Endothelial cell of umbilical vein (primary cell): Measurements from ENCODE around the gene FOXK1. TPM values are rescaled to one million over a fixed set of nuclear protein-coding genes. Genes with fewer than 3 reads are reported as not detected.

ENCODE experiments used
- BruUV-seq: library from RNA; stranded (reverse); fragments of 400-500 nt; replicated peaks from 2 replicates; lab custom pipeline; 2021; lab: Mats Ljungman, UMichigan
- CTCF ChIA-PET: fragments of 300-600, 350-600 bp; sonication (Branson Sonifier 250); formaldehyde crosslinking; loops from one replicate; lab custom pipeline; 2021; ENCODE audit warnings: antibody characterized with exemption, inconsistent platforms; lab: Charles Lee
- POLR2A ChIA-PET: fragments of 300-600, 350-600 bp; sonication (Branson Sonifier 250); formaldehyde crosslinking; loops from one replicate; lab custom pipeline; 2021; ENCODE audit warnings: antibody characterized with exemption, inconsistent platforms; lab: Charles Lee
- DNase-seq: peaks from one replicate; pipeline ENCODE4 v3.0.0-alpha.2; 2011; ENCODE audit warnings: low read depth, low spot score
- FAIRE-seq: peaks from 2 replicates; lab custom pipeline; 2011; peaks lifted over from hg19 to GRCh38; lab: Jason Lieb, UNC
- H2AFZ ChIP-seq: 2 replicates; pipeline ENCODE4 v1.6.0; 2012; ENCODE audit warnings: low read depth, low read length, control low read depth, inconsistent platforms
- H3K27ac ChIP-seq: 2 replicates; pipeline ENCODE4 v1.5.1; 2011; ENCODE audit warnings: low read depth, mild to moderate bottlenecking, control low read depth, low read length, moderate library complexity; ENCODE audit not compliant: insufficient read depth
- H3K27me3 ChIP-seq, 2 experiments: 2 replicates each; pipeline versions ENCODE4 v1.6.0 to v1.6.1; 2011; ENCODE audit warnings: low read length in 2 of 2, mixed read lengths in 1 of 2; ENCODE audit not compliant: control insufficient read depth in 2 of 2, insufficient read depth in 2 of 2
- H3K36me3 ChIP-seq, 2 experiments: 2 replicates in 1 of 2; 3 replicates in 1 of 2; pipeline ENCODE4 v1.5.1; 2011; ENCODE audit warnings: low read length in 2 of 2, mild to moderate bottlenecking in 1 of 2, moderate library complexity in 1 of 2; ENCODE audit not compliant: control insufficient read depth in 2 of 2, insufficient read depth in 2 of 2; ENCODE audit errors: extremely low read depth in 1 of 2
- H3K4me1 ChIP-seq: 3 replicates; pipeline ENCODE4 v1.5.1; 2011; ENCODE audit warnings: mild to moderate bottlenecking, low read length; ENCODE audit not compliant: control insufficient read depth, insufficient read depth; ENCODE audit errors: extremely low read depth
- H3K4me2 ChIP-seq: 2 replicates; pipeline ENCODE4 v1.6.1; 2011; ENCODE audit warnings: low read length, control low read depth, mixed read lengths; ENCODE audit not compliant: insufficient read depth
- H3K4me3 ChIP-seq, 3 experiments: fragments of 200-600 bp in 1 of 3; sonication (generic), shearing (Covaris generic) in 1 of 3; replicated peaks in 1 of 3; 2 replicates each; pipeline ENCODE4 v1.5.1; 2011 to 2016; ENCODE audit warnings: control low read depth in 3 of 3, low read length in 3 of 3, mild to moderate bottlenecking in 2 of 3, inconsistent platforms in 1 of 3, low read depth in 1 of 3, moderate library complexity in 1 of 3; ENCODE audit not compliant: insufficient read depth in 1 of 3
- H3K79me2 ChIP-seq: 2 replicates; pipeline ENCODE4 v1.6.0; 2012; ENCODE audit warnings: low read length, inconsistent platforms; ENCODE audit not compliant: control insufficient read depth, insufficient read depth
- H3K9ac ChIP-seq: replicated peaks from 2 replicates; pipeline ENCODE3; 2011; ENCODE audit warnings: low read length, control low read depth; ENCODE audit not compliant: insufficient read depth; ENCODE audit errors: extremely low read depth
- H3K9me1 ChIP-seq: replicated peaks from 3 replicates; pipeline ENCODE4 v1.6.0; 2011; ENCODE audit warnings: mild to moderate bottlenecking, low read length; ENCODE audit not compliant: control insufficient read depth, insufficient read depth; ENCODE audit errors: extremely low read depth
- H3K9me3 ChIP-seq: replicated peaks from 2 replicates; pipeline ENCODE4 v1.5.1; 2012; ENCODE audit warnings: low read length, inconsistent platforms; ENCODE audit not compliant: control insufficient read depth, insufficient read depth
- H4K20me1 ChIP-seq: replicated peaks from 2 replicates; pipeline ENCODE3; 2011; ENCODE audit warnings: mild to moderate bottlenecking, low read length; ENCODE audit not compliant: control insufficient read depth, insufficient read depth; ENCODE audit errors: extremely low read depth
- CTCF ChIP-seq, 2 donors: IDR thresholded peaks; 1 replicate in 1 of 2; 2 replicates in 1 of 2; pipeline ENCODE4 v1.5.1; 2011; ENCODE audit warnings: low read length in 2 of 2, mild to moderate bottlenecking in 2 of 2, moderate library complexity in 2 of 2, control low read depth in 1 of 2, inconsistent platforms in 1 of 2, low read depth in 1 of 2; ENCODE audit not compliant: insufficient read depth in 1 of 2; ENCODE audit errors: extremely low read depth in 1 of 2
- EZH2 ChIP-seq: IDR thresholded peaks from 2 replicates; pipeline ENCODE4 v1.6.1; 2012; ENCODE audit warnings: borderline replicate concordance, low read depth, mild to moderate bottlenecking, moderate library complexity, low read length, inconsistent platforms; ENCODE audit not compliant: severe bottlenecking
- FOS ChIP-seq: IDR thresholded peaks from 2 replicates; pipeline ENCODE4 v1.6.1; 2011; ENCODE audit warnings: mild to moderate bottlenecking, low read length, moderate library complexity, borderline replicate concordance; ENCODE audit not compliant: insufficient read depth
- GATA2 ChIP-seq: IDR thresholded peaks from 2 replicates; pipeline ENCODE4 v1.7.0; 2011; ENCODE audit warnings: low read depth, mild to moderate bottlenecking, moderate library complexity, mixed read lengths, low read length; ENCODE audit not compliant: insufficient read length, insufficient read depth
- JUN ChIP-seq: IDR thresholded peaks from 2 replicates; pipeline ENCODE4 v1.6.1; 2011; ENCODE audit warnings: borderline replicate concordance, low read depth; ENCODE audit not compliant: insufficient read length, insufficient read depth
- MAX ChIP-seq: IDR thresholded peaks from 2 replicates; pipeline ENCODE4 v1.6.1; 2011; ENCODE audit not compliant: insufficient read depth, insufficient read length
- MYC ChIP-seq: IDR thresholded peaks from one replicate; pipeline ENCODE4 v1.6.1; 2011; ENCODE audit warnings: mild to moderate bottlenecking, low read depth, low read length
- POLR2A ChIP-seq: IDR thresholded peaks from 2 replicates; pipeline ENCODE4 v1.6.1; 2012; ENCODE audit warnings: low read depth, mild to moderate bottlenecking, control low read depth, low read length
- POLR2AphosphoS5 ChIP-seq: IDR thresholded peaks from 2 replicates; pipeline ENCODE4 v1.6.1; 2012; ENCODE audit warnings: low read depth, mild to moderate bottlenecking, control low read depth, low read length, moderate library complexity; ENCODE audit not compliant: insufficient read depth
- dilution Hi-C: fragments of 300-500 bp; cut with MboI; formaldehyde crosslinking; loops from one replicate; pipeline ENCODE4 v1.15.0; 2019; ENCODE audit warnings: low sequenced_read_pairs; ENCODE audit not compliant: extremely low pct_ligation_motif_present
- intact Hi-C: fragments of 100-400 bp; cut with micrococcal nuclease; formaldehyde crosslinking; loops from one replicate; pipeline ENCODE4 v1.10.0; 2022
- polyA plus RNA-seq, 4 experiments: library from polyadenylated mRNA; depleted of rRNA in 3 of 4; stranded (reverse) in 3 of 4; unstranded in 1 of 4; fragments of >200 nt; gene quantifications; 2 replicates each; pipeline versions ENCODE4 v1.2.1 to v1.2.3, GENCODE V29; 2011 to 2012; ENCODE audit warnings: missing spikeins in 1 of 4
- total RNA-seq: library from RNA; stranded (reverse); gene quantifications from 2 replicates; pipeline ENCODE4 v1.2.3, GENCODE V29; 2021

Gene FOXK1
- total and polyA plus RNA-seq, 2 donors (not counting 3 experiments of a cell fraction or from before 2014, with no cell fraction given), result 8.0 to 52.1 TPM

- Histone ChIP-seq H3K79me2 (no peaks in the 10 kb centered on the region), H3K9ac (no peak overlapping the region), H3K9me1 (no peaks in the 10 kb centered on the region), H4K20me1 (no peaks in the 10 kb centered on the region), H3K36me3 (no peaks in the 10 kb centered on the region), H3K27ac (no peak overlapping the region), H3K9me3 (no peaks in the 10 kb centered on the region), H3K27me3 (no peaks in the 10 kb centered on the region), H2AFZ (no peak overlapping the region), H3K4me1 (no peaks in the 10 kb centered on the region), H3K4me3 (no peak overlapping the region), H3K4me2 (no peak overlapping the region)
- dilution Hi-C loops (no loop called here), intact Hi-C loops (no loop called here)
- BruUV-seq, result no TSS peak
- no peak for DNase-seq
- no peak for TF ChIP-seq GATA2
- FAIRE-seq, result no peak
- ChIA-PET POLR2A (no interaction called here), CTCF (interaction anchor here (0.6 to 2.2 kb wide), 3 partner anchors 12 to 20 kb away, joined by 3 to 8 read pairs (median 4); no protein-coding TSS in a partner anchor)
Observed at GRCh38 chr7:4818000-4818794, 136.1 kb downstream of the FOXK1 start.

- DNase-seq (no peak), FAIRE-seq (no peak)
- H3K9me3 ChIP-seq, result no peaks in the 10 kb centered on the region
- H3K4me1 ChIP-seq, result no peaks in the 10 kb centered on the region
- H3K79me2 ChIP-seq, result no peaks in the 10 kb centered on the region
- BruUV-seq, result no TSS peak
- H3K4me2 ChIP-seq, result no peak overlapping the region
- intact Hi-C loops (no loop called here), dilution Hi-C loops (no loop called here)
- H3K9me1 ChIP-seq, result no peaks in the 10 kb centered on the region
- H3K9ac ChIP-seq, result no peak overlapping the region
- ChIA-PET POLR2A (no interaction called here), CTCF (no interaction called here)
- no peaks in the 10 kb centered on the region for H4K20me1 ChIP-seq
- no peak overlapping the region for H2AFZ ChIP-seq
- TF ChIP-seq EZH2 (no peak), POLR2A (no peak), GATA2 (no peak), FOS (no peak), MAX (no peak), MYC (no peak), JUN (no peak), CTCF (IDR thresholded peaks at IDR 0.05; ENCODE audit: extremely low read depth in 1 of 2, insufficient read depth in 1 of 2, low read depth in 1 of 2, low read length in 2 of 2) (no peak), POLR2AphosphoS5 (no peak)
- no peak overlapping the region for H3K4me3 ChIP-seq
- H3K27ac ChIP-seq, result no peak overlapping the region
- H3K36me3 ChIP-seq, result no peaks in the 10 kb centered on the region
- no peaks in the 10 kb centered on the region for H3K27me3 ChIP-seq
Observed at GRCh38 chr7:4819560-4820404, 137.7 kb downstream of the FOXK1 start.
